ENCODE results near the gene DKC1. TPM values are rescaled to one million over a fixed set of nuclear protein-coding genes. Genes with fewer than 3 reads are reported as not detected.

DKC1 gene
- total RNA-seq, 1 experiment from 2014 or later: 123 TPM

DNA sequence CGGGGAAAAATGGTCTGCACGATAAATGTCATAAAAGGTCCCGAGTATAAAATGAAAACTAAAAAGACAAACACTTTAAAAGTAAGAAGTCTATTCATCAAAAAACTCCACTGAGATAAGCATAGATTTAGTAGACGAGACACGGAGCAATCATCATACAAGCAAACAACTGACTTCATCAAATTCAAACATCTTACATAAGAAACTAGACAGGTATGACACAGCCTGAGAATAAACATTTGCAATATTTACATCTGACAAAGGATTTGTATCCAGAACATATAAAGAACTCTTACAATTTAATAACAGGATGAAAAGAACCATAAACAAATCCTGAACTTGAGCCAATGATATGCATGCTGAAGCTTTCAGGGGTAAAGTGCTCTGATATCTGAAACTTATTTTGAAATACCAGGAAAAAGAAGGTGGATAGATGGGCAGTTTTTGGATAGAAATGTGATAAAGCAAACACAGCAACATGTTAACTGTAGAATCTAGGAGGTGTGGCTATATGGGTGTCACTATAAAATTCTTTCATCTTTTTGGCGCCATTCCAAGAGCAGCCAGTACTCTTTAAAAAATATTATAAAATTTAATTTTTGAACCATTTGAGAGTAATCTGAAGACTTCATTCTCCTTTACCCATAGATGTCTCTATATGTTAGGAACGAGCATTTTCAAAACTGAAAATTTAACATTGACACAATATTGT lies 30.6 kb downstream of the DKC1 start (continued):
- TF ChIP-seq CEBPB (IDR thresholded peaks at IDR 0.05; ENCODE audit: low read depth) (no peak), POLR2A (IDR thresholded peaks at IDR 0.05; ENCODE audit: borderline replicate concordance, extremely low read depth, insufficient read depth, insufficient read length) (no peak), TCF7L2 (IDR thresholded peaks at IDR 0.05; ENCODE audit: borderline replicate concordance, extremely low read depth, insufficient read depth, insufficient read length) (no peak), EZH2 (IDR thresholded peaks at IDR 0.05) (no peak), EGR1 (IDR thresholded peaks at IDR 0.05; ENCODE audit: low read depth) (no peak), SP1 (IDR thresholded peaks at IDR 0.05; ENCODE audit: low read depth) (no peak), JUND (IDR thresholded peaks at IDR 0.05) (no peak)

DNA sequence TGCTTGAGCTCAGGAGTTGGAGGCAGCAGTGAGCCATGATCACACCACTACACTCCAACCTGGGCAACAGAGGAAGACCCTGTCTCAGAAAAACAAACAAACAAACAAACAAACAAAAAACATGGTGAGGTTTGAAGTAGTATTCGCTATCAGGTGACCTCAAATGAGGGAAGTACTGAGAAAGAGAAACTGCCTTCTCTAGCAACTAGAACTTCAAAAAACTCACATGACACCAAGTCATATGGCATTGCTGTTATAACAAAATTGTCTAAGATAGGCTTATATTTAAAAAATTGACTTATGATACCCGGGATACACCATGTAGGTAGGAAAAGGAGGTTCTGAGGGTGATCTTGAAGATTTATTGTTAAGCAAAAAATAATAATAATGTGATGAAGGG lies 32.4 kb downstream of the DKC1 start:
- DNase-seq (ENCODE audit: low read depth, low spot score) (no peak), ATAC-seq (no peak)
- no peak overlapping the region for H3K9ac ChIP-seq (ENCODE audit: low read length)
- POLR2A ChIA-PET: no interaction called here
- TF ChIP-seq SRF (IDR thresholded peaks at IDR 0.05; ENCODE audit: low read depth) (no peak), SP1 (IDR thresholded peaks at IDR 0.05; ENCODE audit: low read depth) (no peak), JUND (IDR thresholded peaks at IDR 0.05) (no peak), ELF1 (IDR thresholded peaks at IDR 0.05; ENCODE audit: borderline replicate concordance, low read depth) (no peak), CBX3 (IDR thresholded peaks at IDR 0.05; ENCODE audit: low read depth) (no peak), YY1 (IDR thresholded peaks at IDR 0.05; ENCODE audit: extremely low read depth, insufficient replicate concordance, low read depth, low read length) (no peak), SIN3A (IDR thresholded peaks at IDR 0.05; ENCODE audit: low read depth) (no peak), ZNF274 (IDR thresholded peaks at IDR 0.05; ENCODE audit: low read depth, low read length) (no peak), ZFX (IDR thresholded peaks at IDR 0.05) (no peak), EZH2phosphoT487 (IDR thresholded peaks at IDR 0.05; ENCODE audit: borderline replicate concordance) (no peak)
- TF ChIP-seq, protein P1, sequence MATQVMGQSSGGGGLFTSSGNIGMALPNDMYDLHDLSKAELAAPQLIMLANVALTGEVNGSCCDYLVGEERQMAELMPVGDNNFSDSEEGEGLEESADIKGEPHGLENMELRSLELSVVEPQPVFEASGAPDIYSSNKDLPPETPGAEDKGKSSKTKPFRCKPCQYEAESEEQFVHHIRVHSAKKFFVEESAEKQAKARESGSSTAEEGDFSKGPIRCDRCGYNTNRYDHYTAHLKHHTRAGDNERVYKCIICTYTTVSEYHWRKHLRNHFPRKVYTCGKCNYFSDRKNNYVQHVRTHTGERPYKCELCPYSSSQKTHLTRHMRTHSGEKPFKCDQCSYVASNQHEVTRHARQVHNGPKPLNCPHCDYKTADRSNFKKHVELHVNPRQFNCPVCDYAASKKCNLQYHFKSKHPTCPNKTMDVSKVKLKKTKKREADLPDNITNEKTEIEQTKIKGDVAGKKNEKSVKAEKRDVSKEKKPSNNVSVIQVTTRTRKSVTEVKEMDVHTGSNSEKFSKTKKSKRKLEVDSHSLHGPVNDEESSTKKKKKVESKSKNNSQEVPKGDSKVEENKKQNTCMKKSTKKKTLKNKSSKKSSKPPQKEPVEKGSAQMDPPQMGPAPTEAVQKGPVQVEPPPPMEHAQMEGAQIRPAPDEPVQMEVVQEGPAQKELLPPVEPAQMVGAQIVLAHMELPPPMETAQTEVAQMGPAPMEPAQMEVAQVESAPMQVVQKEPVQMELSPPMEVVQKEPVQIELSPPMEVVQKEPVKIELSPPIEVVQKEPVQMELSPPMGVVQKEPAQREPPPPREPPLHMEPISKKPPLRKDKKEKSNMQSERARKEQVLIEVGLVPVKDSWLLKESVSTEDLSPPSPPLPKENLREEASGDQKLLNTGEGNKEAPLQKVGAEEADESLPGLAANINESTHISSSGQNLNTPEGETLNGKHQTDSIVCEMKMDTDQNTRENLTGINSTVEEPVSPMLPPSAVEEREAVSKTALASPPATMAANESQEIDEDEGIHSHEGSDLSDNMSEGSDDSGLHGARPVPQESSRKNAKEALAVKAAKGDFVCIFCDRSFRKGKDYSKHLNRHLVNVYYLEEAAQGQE (IDR thresholded peaks at IDR 0.05; ENCODE audit: low read depth): no peak
- TF ChIP-seq, protein P2, sequence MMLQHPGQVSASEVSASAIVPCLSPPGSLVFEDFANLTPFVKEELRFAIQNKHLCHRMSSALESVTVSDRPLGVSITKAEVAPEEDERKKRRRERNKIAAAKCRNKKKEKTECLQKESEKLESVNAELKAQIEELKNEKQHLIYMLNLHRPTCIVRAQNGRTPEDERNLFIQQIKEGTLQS (IDR thresholded peaks at IDR 0.05): no peak
- TF ChIP-seq, protein P3, sequence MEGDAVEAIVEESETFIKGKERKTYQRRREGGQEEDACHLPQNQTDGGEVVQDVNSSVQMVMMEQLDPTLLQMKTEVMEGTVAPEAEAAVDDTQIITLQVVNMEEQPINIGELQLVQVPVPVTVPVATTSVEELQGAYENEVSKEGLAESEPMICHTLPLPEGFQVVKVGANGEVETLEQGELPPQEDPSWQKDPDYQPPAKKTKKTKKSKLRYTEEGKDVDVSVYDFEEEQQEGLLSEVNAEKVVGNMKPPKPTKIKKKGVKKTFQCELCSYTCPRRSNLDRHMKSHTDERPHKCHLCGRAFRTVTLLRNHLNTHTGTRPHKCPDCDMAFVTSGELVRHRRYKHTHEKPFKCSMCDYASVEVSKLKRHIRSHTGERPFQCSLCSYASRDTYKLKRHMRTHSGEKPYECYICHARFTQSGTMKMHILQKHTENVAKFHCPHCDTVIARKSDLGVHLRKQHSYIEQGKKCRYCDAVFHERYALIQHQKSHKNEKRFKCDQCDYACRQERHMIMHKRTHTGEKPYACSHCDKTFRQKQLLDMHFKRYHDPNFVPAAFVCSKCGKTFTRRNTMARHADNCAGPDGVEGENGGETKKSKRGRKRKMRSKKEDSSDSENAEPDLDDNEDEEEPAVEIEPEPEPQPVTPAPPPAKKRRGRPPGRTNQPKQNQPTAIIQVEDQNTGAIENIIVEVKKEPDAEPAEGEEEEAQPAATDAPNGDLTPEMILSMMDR (IDR thresholded peaks at IDR 0.05 in 2 of 3, conservative IDR thresholded peaks at IDR 0.05 in 1 of 3; ENCODE audit: borderline replicate concordance in 1 of 3, insufficient read depth in 1 of 3, low read depth in 2 of 3, low read length in 2 of 3): no peak
- intact Hi-C loops (cut with micrococcal nuclease): no loop called here
- H3K27ac ChIP-seq (ENCODE audit: low read depth, low read length): no peak overlapping the region
- no TSS peak for BruUV-seq (replicated peaks)
- no peaks in the 10 kb centered on the region for H3K9me3 ChIP-seq (ENCODE audit: control insufficient read depth in 1 of 2, insufficient read depth in 1 of 2, low read depth in 1 of 2, low read length in 2 of 2)
- H3K4me2 ChIP-seq (ENCODE audit: low read length): no peak overlapping the region
- no peak overlapping the region for H2AFZ ChIP-seq (ENCODE audit: low read depth, low read length, poor library complexity, severe bottlenecking)
- CTCF ChIA-PET: no interaction called here
- no peak overlapping the region for H3K4me3 ChIP-seq (replicated peaks in 1 of 2; ENCODE audit: low read depth in 1 of 2, low read length in 2 of 2)
- peaks cover 27 to 38% of the 10 kb centered on the region in 2 experiments for H3K4me1 ChIP-seq (ENCODE audit: control insufficient read depth in 1 of 2, insufficient read depth in 2 of 2, low read length in 2 of 2)
- H3K79me2 ChIP-seq (ENCODE audit: insufficient read depth, low read length): no peaks in the 10 kb centered on the region
- RAD21 ChIA-PET (ENCODE audit: low non-redundant PET in 1 of 2, low total read pairs in 2 of 2, uncharacterized antibody in 2 of 2, unreplicated experiment in 2 of 2): no interaction called here
- H4K20me1 ChIP-seq (ENCODE audit: insufficient read depth): no peaks in the 10 kb centered on the region
- H3K36me3 ChIP-seq (ENCODE audit: control insufficient read depth in 1 of 2, insufficient read depth in 2 of 2, low read length in 2 of 2): no peaks in the 10 kb centered on the region
- no peaks in the 10 kb centered on the region for H3K27me3 ChIP-seq (ENCODE audit: insufficient read depth, low read length)
- H3K9me2 ChIP-seq (ENCODE audit: insufficient read depth): no peaks in the 10 kb centered on the region

Measured in HCT116 (cell line).